K562 (cell line): ENCODE measurements around the gene ZNF121. TPM values are rescaled to one million over a fixed set of nuclear protein-coding genes. Genes with fewer than 3 reads are reported as not detected.
A peak's percentile ranks its signal among the peaks of the same experiment; 100 is the strongest.

Experiments
- ARID2 ChIP-seq: fragments of 450-650 bp; IDR thresholded peaks from 2 replicates; pipeline ENCODE4 v1.6.1; 2017; ENCODE audit warnings: antibody characterized with exemption, mild to moderate bottlenecking
- ELF4 ChIP-seq: fragments of 450-650 bp; formaldehyde crosslinking; IDR thresholded peaks from 2 replicates; pipeline ENCODE4 v1.4.0; 2022; ENCODE audit warnings: missing genetic modification characterization
- EP400 ChIP-seq: fragments of 450-650 bp; IDR thresholded peaks from 2 replicates; pipeline ENCODE4 v1.6.1; 2017; ENCODE audit warnings: antibody characterized with exemption, mild to moderate bottlenecking, moderate library complexity
- MEF2D ChIP-seq: conservative IDR thresholded peaks from 2 replicates; pipeline ENCODE4 v1.6.1; 2016; ENCODE audit warnings: low read depth, missing genetic modification characterization, missing compliant biosample characterization
- MTA1 ChIP-seq: fragments of 450-650 bp; IDR thresholded peaks from 2 replicates; pipeline ENCODE4 v1.6.1; 2017; ENCODE audit warnings: borderline replicate concordance
- SRSF3 ChIP-seq: fragments of 200-400 bp; formaldehyde crosslinking; IDR thresholded peaks from 2 replicates; pipeline ENCODE4 v1.6.1; 2016; ENCODE audit warnings: mild to moderate bottlenecking, low read length, moderate library complexity; ENCODE audit not compliant: insufficient read depth
- TSC22D4 ChIP-seq: fragments of 450-650 bp; IDR thresholded peaks from 2 replicates; pipeline ENCODE4 v1.6.1; 2016; ENCODE audit warnings: missing genetic modification characterization, missing biosample characterization, control low read depth
- ZNF311 ChIP-seq: fragments of 250-450 bp; sonication (Bioruptor Pico); IDR thresholded peaks from 2 replicates; pipeline ENCODE4 v1.4.0; 2020; ENCODE audit warnings: mild to moderate bottlenecking, moderate library complexity
- ZNF644 ChIP-seq: fragments of 200-800 bp; sonication (Bioruptor generic); IDR thresholded peaks from 2 replicates; pipeline ENCODE4 v1.6.1; 2016; ENCODE audit warnings: low read depth, missing genetic modification characterization, missing compliant biosample characterization
- polyA plus RNA-seq, 8 experiments: library from polyadenylated mRNA; depleted of rRNA in 4 of 8; stranded (reverse) in 5 of 8; unstranded in 3 of 8; fragments of >200 nt; fragmentation: Nextera tagmentation in 2 of 8; fragmentation: Illumina TruSeq in 1 of 8; extraction: Ambion mirVana in 2 of 8; extraction: Trizol in 1 of 8; gene quantifications; 2 replicates each; pipeline versions ENCODE4 v1.2.1 to v1.2.3, GENCODE V29; 2011 to 2014; ENCODE audit warnings: inconsistent platforms in 1 of 8, missing spikeins in 1 of 8
- total RNA-seq, 7 experiments: library from RNA; depleted of rRNA in 6 of 7; stranded (reverse); fragments of >200 nt in 6 of 7; fragmentation: Illumina TruSeq in 2 of 7; extraction: Trizol in 2 of 7; gene quantifications; 2 replicates each; pipeline versions ENCODE4 v1.2.1 to v1.2.3, GENCODE V29; 2011 to 2021; ENCODE audit warnings: low replicate concordance in 1 of 7
- TF ChIP-seq, protein P1 (sequence below): fragments of 450-650 bp; IDR thresholded peaks from 2 replicates; pipeline ENCODE4 v1.6.1; 2017; ENCODE audit warnings: antibody characterized with exemption
- TF ChIP-seq, protein P2 (sequence below): fragments of 250-450 bp; sonication (Bioruptor Pico); IDR thresholded peaks from 2 replicates; pipeline ENCODE4 v1.8.0; 2022; ENCODE audit warnings: moderate library complexity, mild to moderate bottlenecking, inconsistent platforms
- TF ChIP-seq, protein P3 (sequence below): IDR thresholded peaks from 3 replicates; pipeline ENCODE4 v1.6.1; 2011; ENCODE audit warnings: borderline replicate concordance, mild to moderate bottlenecking; ENCODE audit not compliant: insufficient read length, insufficient read depth
- TF ChIP-seq, protein P4 (sequence below), 2 experiments: fragments of 450-650 bp; IDR thresholded peaks; 2 replicates each; pipeline ENCODE4 v1.6.1; 2016
- TF ChIP-seq, protein P5 (sequence below), 3 experiments: fragments of 200-800 bp in 1 of 3; sonication (Bioruptor generic) in 1 of 3; sonication (generic) in 1 of 3; formaldehyde crosslinking in 1 of 3; IDR thresholded peaks; 2 replicates each; pipeline versions ENCODE4 v1.6.1 to v1.8.0; 2016 to 2022; ENCODE audit warnings: mild to moderate bottlenecking in 2 of 3, missing compliant biosample characterization in 2 of 3, missing genetic modification characterization in 2 of 3, missing genetic modification reagents in 1 of 3
- TF ChIP-seq, protein P6 (sequence below): sonication (generic); formaldehyde crosslinking; IDR thresholded peaks from 2 replicates; pipeline ENCODE4 v1.8.1; 2023; ENCODE audit warnings: mild to moderate bottlenecking, missing genetic modification reagents
- TF ChIP-seq, protein P7 (sequence below), 3 experiments: IDR thresholded peaks in 2 of 3; conservative IDR thresholded peaks in 1 of 3; 2 replicates each; pipeline ENCODE4 v1.5.1; 2011 to 2012; ENCODE audit warnings: low read length in 3 of 3, mild to moderate bottlenecking in 3 of 3, control low read depth in 2 of 3, improper control_type of control experiment in 1 of 3, inconsistent platforms in 1 of 3, low read depth in 1 of 3, mixed read lengths in 1 of 3, moderate library complexity in 1 of 3; ENCODE audit not compliant: insufficient read depth in 2 of 3

ZNF121 gene
- total and polyA plus RNA-seq, 9 of the 15 experiments (the other 6 are each of a cell fraction or from before 2014, with no cell fraction given) = 14.6 to 115 (median 33.4) TPM

DNA sequence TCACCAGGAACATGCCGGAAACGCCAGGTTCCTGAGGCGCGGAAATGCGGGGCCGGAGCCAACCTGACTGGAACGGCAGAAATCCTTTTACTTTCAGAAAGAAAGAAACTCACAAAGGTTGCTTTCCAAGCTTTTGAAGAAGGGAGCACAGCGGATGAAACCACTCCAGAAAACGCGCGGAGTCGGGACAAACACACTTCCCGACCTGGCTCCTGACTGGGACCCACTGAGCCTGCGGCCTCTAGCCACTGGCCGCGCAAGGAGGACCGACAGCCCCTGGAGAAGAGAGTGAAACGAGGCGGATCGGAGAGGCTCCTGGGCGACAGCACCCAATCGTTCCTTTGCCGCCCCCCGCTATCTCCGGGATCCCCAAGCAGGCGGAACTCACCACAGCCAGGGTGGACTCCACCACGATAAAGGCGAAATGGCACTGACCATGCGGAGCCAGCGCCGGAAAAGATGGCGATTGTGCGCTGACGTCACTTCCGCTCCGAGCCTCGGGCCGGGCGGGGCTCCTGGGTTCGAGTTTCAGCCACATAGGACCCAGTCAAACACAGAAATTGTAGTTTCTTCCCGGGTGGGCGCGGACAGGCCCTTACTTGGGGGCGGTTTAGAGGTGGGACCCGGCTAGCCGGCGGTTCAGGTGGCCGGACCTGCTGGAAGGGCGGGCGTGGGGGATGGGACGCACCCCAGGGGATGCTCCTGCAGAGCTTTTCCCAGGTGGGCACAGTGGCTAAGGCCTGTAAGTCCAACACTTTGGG, at the start of gene ZNF121 (continued):
- TF ChIP-seq SRSF3 = no peak; the same call in 1 of the 2 replicates
- TF ChIP-seq, protein P1, sequence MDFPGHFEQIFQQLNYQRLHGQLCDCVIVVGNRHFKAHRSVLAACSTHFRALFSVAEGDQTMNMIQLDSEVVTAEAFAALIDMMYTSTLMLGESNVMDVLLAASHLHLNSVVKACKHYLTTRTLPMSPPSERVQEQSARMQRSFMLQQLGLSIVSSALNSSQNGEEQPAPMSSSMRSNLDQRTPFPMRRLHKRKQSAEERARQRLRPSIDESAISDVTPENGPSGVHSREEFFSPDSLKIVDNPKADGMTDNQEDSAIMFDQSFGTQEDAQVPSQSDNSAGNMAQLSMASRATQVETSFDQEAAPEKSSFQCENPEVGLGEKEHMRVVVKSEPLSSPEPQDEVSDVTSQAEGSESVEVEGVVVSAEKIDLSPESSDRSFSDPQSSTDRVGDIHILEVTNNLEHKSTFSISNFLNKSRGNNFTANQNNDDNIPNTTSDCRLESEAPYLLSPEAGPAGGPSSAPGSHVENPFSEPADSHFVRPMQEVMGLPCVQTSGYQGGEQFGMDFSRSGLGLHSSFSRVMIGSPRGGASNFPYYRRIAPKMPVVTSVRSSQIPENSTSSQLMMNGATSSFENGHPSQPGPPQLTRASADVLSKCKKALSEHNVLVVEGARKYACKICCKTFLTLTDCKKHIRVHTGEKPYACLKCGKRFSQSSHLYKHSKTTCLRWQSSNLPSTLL = no peak
- TF ChIP-seq ELF4 (CRISPR knock-in tag) = peak; percentile 73; the same call in 1 of the 2 replicates
- no peak for TF ChIP-seq ARID2
- TF ChIP-seq, protein P2, sequence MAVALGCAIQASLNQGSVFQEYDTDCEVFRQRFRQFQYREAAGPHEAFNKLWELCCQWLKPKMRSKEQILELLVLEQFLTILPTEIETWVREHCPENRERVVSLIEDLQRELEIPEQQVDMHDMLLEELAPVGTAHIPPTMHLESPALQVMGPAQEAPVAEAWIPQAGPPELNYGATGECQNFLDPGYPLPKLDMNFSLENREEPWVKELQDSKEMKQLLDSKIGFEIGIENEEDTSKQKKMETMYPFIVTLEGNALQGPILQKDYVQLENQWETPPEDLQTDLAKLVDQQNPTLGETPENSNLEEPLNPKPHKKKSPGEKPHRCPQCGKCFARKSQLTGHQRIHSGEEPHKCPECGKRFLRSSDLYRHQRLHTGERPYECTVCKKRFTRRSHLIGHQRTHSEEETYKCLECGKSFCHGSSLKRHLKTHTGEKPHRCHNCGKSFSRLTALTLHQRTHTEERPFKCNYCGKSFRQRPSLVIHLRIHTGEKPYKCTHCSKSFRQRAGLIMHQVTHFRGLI (CRISPR knock-in tag) = no peak
- TF ChIP-seq TSC22D4 (tag) = no peak
- TF ChIP-seq MTA1 = peak; percentile 78
- TF ChIP-seq, protein P3, sequence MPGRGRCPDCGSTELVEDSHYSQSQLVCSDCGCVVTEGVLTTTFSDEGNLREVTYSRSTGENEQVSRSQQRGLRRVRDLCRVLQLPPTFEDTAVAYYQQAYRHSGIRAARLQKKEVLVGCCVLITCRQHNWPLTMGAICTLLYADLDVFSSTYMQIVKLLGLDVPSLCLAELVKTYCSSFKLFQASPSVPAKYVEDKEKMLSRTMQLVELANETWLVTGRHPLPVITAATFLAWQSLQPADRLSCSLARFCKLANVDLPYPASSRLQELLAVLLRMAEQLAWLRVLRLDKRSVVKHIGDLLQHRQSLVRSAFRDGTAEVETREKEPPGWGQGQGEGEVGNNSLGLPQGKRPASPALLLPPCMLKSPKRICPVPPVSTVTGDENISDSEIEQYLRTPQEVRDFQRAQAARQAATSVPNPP = no peak
- TF ChIP-seq, protein P4, sequence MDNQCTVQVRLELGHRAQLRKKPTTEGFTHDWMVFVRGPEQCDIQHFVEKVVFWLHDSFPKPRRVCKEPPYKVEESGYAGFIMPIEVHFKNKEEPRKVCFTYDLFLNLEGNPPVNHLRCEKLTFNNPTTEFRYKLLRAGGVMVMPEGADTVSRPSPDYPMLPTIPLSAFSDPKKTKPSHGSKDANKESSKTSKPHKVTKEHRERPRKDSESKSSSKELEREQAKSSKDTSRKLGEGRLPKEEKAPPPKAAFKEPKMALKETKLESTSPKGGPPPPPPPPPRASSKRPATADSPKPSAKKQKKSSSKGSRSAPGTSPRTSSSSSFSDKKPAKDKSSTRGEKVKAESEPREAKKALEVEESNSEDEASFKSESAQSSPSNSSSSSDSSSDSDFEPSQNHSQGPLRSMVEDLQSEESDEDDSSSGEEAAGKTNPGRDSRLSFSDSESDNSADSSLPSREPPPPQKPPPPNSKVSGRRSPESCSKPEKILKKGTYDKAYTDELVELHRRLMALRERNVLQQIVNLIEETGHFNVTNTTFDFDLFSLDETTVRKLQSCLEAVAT (IDR thresholded peaks at IDR 0.05) = no peak
- TF ChIP-seq EP400 = peak; percentile 99
- TF ChIP-seq ZNF311 (CRISPR knock-in tag) = no peak
- no peak for TF ChIP-seq ZNF644 (tag)
- TF ChIP-seq, protein P5, sequence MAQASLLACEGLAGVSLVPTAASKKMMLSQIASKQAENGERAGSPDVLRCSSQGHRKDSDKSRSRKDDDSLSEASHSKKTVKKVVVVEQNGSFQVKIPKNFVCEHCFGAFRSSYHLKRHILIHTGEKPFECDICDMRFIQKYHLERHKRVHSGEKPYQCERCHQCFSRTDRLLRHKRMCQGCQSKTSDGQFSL (CRISPR knock-in tag; IDR thresholded peaks at IDR 0.05) = no peak
- TF ChIP-seq, protein P5 (tag; IDR thresholded peaks at IDR 0.05) = no peak
- TF ChIP-seq, protein P6, sequence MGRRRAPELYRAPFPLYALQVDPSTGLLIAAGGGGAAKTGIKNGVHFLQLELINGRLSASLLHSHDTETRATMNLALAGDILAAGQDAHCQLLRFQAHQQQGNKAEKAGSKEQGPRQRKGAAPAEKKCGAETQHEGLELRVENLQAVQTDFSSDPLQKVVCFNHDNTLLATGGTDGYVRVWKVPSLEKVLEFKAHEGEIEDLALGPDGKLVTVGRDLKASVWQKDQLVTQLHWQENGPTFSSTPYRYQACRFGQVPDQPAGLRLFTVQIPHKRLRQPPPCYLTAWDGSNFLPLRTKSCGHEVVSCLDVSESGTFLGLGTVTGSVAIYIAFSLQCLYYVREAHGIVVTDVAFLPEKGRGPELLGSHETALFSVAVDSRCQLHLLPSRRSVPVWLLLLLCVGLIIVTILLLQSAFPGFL = no peak
- TF ChIP-seq, protein P7, sequence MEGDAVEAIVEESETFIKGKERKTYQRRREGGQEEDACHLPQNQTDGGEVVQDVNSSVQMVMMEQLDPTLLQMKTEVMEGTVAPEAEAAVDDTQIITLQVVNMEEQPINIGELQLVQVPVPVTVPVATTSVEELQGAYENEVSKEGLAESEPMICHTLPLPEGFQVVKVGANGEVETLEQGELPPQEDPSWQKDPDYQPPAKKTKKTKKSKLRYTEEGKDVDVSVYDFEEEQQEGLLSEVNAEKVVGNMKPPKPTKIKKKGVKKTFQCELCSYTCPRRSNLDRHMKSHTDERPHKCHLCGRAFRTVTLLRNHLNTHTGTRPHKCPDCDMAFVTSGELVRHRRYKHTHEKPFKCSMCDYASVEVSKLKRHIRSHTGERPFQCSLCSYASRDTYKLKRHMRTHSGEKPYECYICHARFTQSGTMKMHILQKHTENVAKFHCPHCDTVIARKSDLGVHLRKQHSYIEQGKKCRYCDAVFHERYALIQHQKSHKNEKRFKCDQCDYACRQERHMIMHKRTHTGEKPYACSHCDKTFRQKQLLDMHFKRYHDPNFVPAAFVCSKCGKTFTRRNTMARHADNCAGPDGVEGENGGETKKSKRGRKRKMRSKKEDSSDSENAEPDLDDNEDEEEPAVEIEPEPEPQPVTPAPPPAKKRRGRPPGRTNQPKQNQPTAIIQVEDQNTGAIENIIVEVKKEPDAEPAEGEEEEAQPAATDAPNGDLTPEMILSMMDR (IDR thresholded peaks at IDR 0.05 in 2 of 3, conservative IDR thresholded peaks at IDR 0.05 in 1 of 3; ENCODE audit: insufficient read depth in 2 of 3, low read depth in 1 of 3, low read length in 3 of 3) = no peak
- no peak for TF ChIP-seq MEF2D (tag)
